ENCODE measurements around the gene PRMT2.

The PRMT2 gene

GRCh38 chr21:46617267-46618051 lies 18.0 kb upstream of the PRMT2 start:
- DNase-seq (ENCODE audit: low read depth): peak; percentile 20
- no peak overlapping the region for H3K4me3 ChIP-seq (replicated peaks; ENCODE audit: low read depth, low read length)
- TF ChIP-seq CTCF (IDR thresholded peaks at IDR 0.05; ENCODE audit: low read length, missing control alignments): no peak

- H3K4me3 ChIP-seq (replicated peaks; ENCODE audit: low read depth, low read length): no peak overlapping the region
- no peak for TF ChIP-seq CTCF (IDR thresholded peaks at IDR 0.05; ENCODE audit: low read length, missing control alignments)
- no peak for DNase-seq (ENCODE audit: low read depth)
These were observed 16.6 kb upstream of the PRMT2 start for GRCh38 chr21:46618738-46619379.

GRCh38 chr21:46619846-46620245 lies 15.6 kb upstream of the PRMT2 start:
- TF ChIP-seq CTCF (IDR thresholded peaks at IDR 0.05; ENCODE audit: low read length, missing control alignments): no peak
- peak; percentile 36 for DNase-seq (ENCODE audit: low read depth)
- H3K4me3 ChIP-seq (replicated peaks; ENCODE audit: low read depth, low read length): no peak overlapping the region

- TF ChIP-seq CTCF (IDR thresholded peaks at IDR 0.05; ENCODE audit: low read length, missing control alignments): no peak
- no peak for DNase-seq (ENCODE audit: low read depth)
- no peak overlapping the region for H3K4me3 ChIP-seq (replicated peaks; ENCODE audit: low read depth, low read length)
These were observed 14.6 kb upstream of the PRMT2 start for GRCh38 chr21:46620846-46621245.

- no peak for DNase-seq (ENCODE audit: low read depth)
- no peak for TF ChIP-seq CTCF (IDR thresholded peaks at IDR 0.05; ENCODE audit: low read length, missing control alignments)
- H3K4me3 ChIP-seq (replicated peaks; ENCODE audit: low read depth, low read length): no peak overlapping the region
These were observed 13.9 kb upstream of the PRMT2 start for GRCh38 chr21:46621457-46622182.

- TF ChIP-seq CTCF (IDR thresholded peaks at IDR 0.05; ENCODE audit: low read length, missing control alignments): no peak
- no peak overlapping the region for H3K4me3 ChIP-seq (replicated peaks; ENCODE audit: low read depth, low read length)
- no peak for DNase-seq (ENCODE audit: low read depth)
These were observed 13.2 kb upstream of the PRMT2 start for GRCh38 chr21:46622226-46622625.
